ENCODE measurements around the gene SRSF7. TPM values are rescaled to one million over a fixed set of nuclear protein-coding genes. Genes with fewer than 3 reads are reported as not detected.

Gene SRSF7
- total and polyA plus RNA-seq, 2 donors (not counting 3 experiments of a cell fraction or from before 2014, with no cell fraction given), result 165 to 202 TPM

DNA sequence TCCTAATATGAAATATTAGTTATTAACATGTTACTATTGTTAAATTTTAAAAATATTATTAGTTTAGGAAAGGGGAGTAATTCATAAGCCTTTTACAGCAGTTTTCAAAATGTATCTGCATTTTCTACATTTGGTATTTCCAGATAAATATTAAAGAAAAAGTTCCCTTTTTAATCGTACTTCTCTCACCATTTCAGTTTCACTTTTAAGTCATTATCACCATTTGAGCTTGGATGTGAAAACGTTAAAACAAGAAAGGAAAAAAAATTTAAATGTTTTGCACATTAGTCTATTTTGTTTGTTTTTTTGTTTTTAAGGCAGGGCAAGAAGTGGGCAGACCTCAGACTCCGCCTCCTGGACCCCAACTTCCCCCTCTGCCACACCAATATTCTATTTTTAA, 3.3 kb upstream of the SRSF7 start:
- POLR2A ChIA-PET, result no interaction called here
- CTCF ChIA-PET, result interaction anchor here (1.0 kb wide), 1 partner anchor 80 kb away, joined by 3 read pairs; no protein-coding TSS in a partner anchor

More for the DNA sequence above, 3.3 kb upstream of the SRSF7 start:
- H3K36me3 ChIP-seq (ENCODE audit: control insufficient read depth in 2 of 2, extremely low read depth in 1 of 2, insufficient read depth in 2 of 2, low read length in 2 of 2), result no peaks in the 10 kb centered on the region
- intact Hi-C loops (cut with micrococcal nuclease), result no loop called here
- no peaks in the 10 kb centered on the region for H3K9me3 ChIP-seq (replicated peaks; ENCODE audit: control insufficient read depth, insufficient read depth, low read length)
- BruUV-seq (replicated peaks), result no TSS peak
- H4K20me1 ChIP-seq (replicated peaks; ENCODE audit: control insufficient read depth, extremely low read depth, insufficient read depth, low read length), result peaks cover 3% of the 10 kb centered on the region
- peak overlapping the region; percentile 47 for H3K9ac ChIP-seq (replicated peaks; ENCODE audit: extremely low read depth, insufficient read depth, low read length)
- no peak for DNase-seq (ENCODE audit: low read depth, low spot score)
- TF ChIP-seq POLR2A (IDR thresholded peaks at IDR 0.05; ENCODE audit: low read depth, low read length), result no peak
- TF ChIP-seq JUN (IDR thresholded peaks at IDR 0.05; ENCODE audit: borderline replicate concordance, insufficient read depth, insufficient read length, low read depth), result no peak
- TF ChIP-seq EZH2 (IDR thresholded peaks at IDR 0.05; ENCODE audit: borderline replicate concordance, low read depth, low read length, severe bottlenecking), result no peak
- no peak for TF ChIP-seq CTCF (IDR thresholded peaks at IDR 0.05; ENCODE audit: extremely low read depth in 1 of 2, insufficient read depth in 1 of 2, low read depth in 1 of 2, low read length in 2 of 2)
- no peak for TF ChIP-seq MYC (IDR thresholded peaks at IDR 0.05; ENCODE audit: low read depth, low read length)
- TF ChIP-seq POLR2AphosphoS5 (IDR thresholded peaks at IDR 0.05; ENCODE audit: insufficient read depth, low read depth, low read length), result no peak
- TF ChIP-seq, protein P1, sequence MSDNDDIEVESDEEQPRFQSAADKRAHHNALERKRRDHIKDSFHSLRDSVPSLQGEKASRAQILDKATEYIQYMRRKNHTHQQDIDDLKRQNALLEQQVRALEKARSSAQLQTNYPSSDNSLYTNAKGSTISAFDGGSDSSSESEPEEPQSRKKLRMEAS (IDR thresholded peaks at IDR 0.05; ENCODE audit: insufficient read depth, insufficient read length), result no peak
- no peak for TF ChIP-seq GATA2 (IDR thresholded peaks at IDR 0.05; ENCODE audit: insufficient read depth, insufficient read length, low read depth, low read length)
- no peak for TF ChIP-seq FOS (IDR thresholded peaks at IDR 0.05; ENCODE audit: borderline replicate concordance, insufficient read depth, low read length)
- dilution Hi-C loops (cut with MboI; ENCODE audit: extremely low pct_ligation_motif_present, low sequenced_read_pairs), result no loop called here
- peaks cover 16% of the 10 kb centered on the region for H3K79me2 ChIP-seq (ENCODE audit: control insufficient read depth, insufficient read depth, low read length)
- no peak for FAIRE-seq
- no peaks in the 10 kb centered on the region for H3K27me3 ChIP-seq (ENCODE audit: control insufficient read depth in 2 of 2, insufficient read depth in 2 of 2, low read length in 2 of 2)
- H3K27ac ChIP-seq (ENCODE audit: insufficient read depth, low read depth, low read length), result no peak overlapping the region
- H3K4me2 ChIP-seq (ENCODE audit: insufficient read depth, low read length), result peak overlapping the region; percentile 62
- H3K9me1 ChIP-seq (replicated peaks; ENCODE audit: control insufficient read depth, extremely low read depth, insufficient read depth, low read length), result no peaks in the 10 kb centered on the region
- no peak overlapping the region for H2AFZ ChIP-seq (ENCODE audit: low read depth, low read length)
- H3K4me1 ChIP-seq (ENCODE audit: control insufficient read depth, extremely low read depth, insufficient read depth, low read length), result peaks cover 7% of the 10 kb centered on the region
- H3K4me3 ChIP-seq (replicated peaks in 1 of 3; ENCODE audit: insufficient read depth in 1 of 3, low read depth in 1 of 3, low read length in 3 of 3), result peak overlapping the region in 1 of 3 experiments; percentile 8

Measured in endothelial cell of umbilical vein (primary cell).